Ovary (tissue), 3 donors: ENCODE data around the gene HHEX.

Experiments
- CTCF ChIP-seq, 3 donors: fragments of 450-650 bp in 2 of 3; fragments of 200-600 bp in 1 of 3; IDR thresholded peaks; one replicate each; pipeline versions ENCODE4 v1.5.1 to v1.8.0; 2016 to 2022; ENCODE audit warnings: antibody characterized with exemption in 3 of 3, mild to moderate bottlenecking in 1 of 3
- EP300 ChIP-seq: sonication (generic); formaldehyde crosslinking; IDR thresholded peaks from one replicate; pipeline ENCODE4 v1.6.1; 2017; ENCODE audit warnings: antibody characterized with exemption
- POLR2A ChIP-seq: fragments of 450-650 bp; IDR thresholded peaks from one replicate; pipeline ENCODE4 v1.6.1; 2017; ENCODE audit warnings: antibody characterized with exemption, mild to moderate bottlenecking, moderate library complexity
- donor health status: DM: no; HTN: no; CAD: no.

GRCh38 chr10:92656266-92656961 is 33.3 kb upstream of the HHEX start:
- TF ChIP-seq CTCF (IDR thresholded peaks at IDR 0.05) (no peak), EP300 (no peak), POLR2A (no peak)
